DLD1 (cell line): ENCODE data around the gene DHX40.
"Not testable (repeated sequence)": the region's sequence is repeated elsewhere in the genome, so short reads cannot be mapped to it uniquely, and the experiment has no call there.

Experiments
- in situ Hi-C: cut with HindIII; loops from 2 replicates; pipeline ENCODE4 v1.10.0; 2017; ENCODE audit warnings: low sequenced_read_pairs

Gene DHX40

GRCh38 chr17:59558953-59559352 lies 6.5 kb upstream of the DHX40 start:
- in situ Hi-C loops: no loop called here

- in situ Hi-C loops: no loop called here
Observed at GRCh38 chr17:59561042-59561441, 4.4 kb upstream of the DHX40 start.

DNA sequence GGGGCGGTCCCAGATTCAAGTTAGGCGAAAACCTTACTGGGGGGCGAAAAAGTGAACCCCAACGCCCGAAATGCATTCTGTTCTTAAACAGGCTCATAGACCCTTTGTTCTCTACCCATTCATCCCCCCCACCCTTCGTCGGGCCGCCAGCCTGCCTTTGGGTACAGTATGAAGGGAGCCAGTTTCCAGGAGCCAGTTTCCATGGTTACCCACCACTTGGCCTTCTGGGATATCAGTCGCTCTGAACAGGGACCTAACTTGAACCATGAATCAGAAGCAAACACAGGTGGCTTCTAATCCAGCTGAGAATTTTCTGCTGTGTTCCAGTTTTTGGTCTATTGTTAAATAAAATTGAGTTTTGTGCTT lies 532 bp downstream of the DHX40 start:
- in situ Hi-C loops: no loop called here

GRCh38 chr17:59569151-59569550 lies 3.7 kb downstream of the DHX40 start:
- in situ Hi-C loops: not testable (repeated sequence)

- in situ Hi-C loops: no loop called here
Observed at GRCh38 chr17:59572301-59572924, 7.0 kb downstream of the DHX40 start.

DNA sequence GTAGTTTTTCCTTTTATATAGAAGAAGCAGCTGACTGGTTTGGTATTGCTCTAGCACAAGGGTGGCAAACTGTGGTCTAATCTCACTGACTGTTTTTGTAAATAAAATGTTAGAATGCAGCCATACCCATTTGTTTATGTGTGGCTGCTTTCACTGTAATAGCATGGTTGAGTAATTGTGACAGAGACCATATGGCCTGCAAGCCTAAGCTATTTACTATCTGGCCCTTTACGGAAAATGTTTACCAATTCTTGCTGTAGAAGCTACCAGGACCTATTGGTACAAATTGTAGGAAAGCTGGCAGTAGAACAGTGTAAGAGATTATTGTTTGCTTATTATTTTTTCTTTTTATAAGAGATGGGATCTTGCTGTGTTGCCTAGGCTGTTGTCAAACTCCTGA lies 18.8 kb downstream of the DHX40 start:
- in situ Hi-C loops: not testable (repeated sequence)

GRCh38 chr17:59600169-59600568 lies 34.8 kb downstream of the DHX40 start:
- in situ Hi-C loops: no loop called here

DNA sequence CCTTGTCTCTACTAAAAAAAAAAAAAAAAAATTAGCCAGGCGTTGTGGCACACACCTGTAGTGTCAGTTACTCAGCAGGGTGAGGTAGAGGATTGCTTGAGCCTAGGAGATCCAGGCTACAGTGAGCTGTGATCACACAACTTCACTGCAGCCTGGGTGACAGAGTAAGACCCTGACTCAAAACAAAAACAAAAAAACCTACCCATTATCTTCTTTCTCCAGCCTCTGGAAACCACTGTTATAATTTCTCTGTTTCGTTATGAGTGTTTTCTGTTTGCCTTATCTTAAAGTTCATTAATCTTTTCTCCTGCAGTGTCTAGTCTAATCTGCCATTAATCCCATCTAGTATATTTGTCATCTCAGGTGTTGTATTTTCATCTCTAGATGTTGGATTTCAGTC lies 35.7 kb downstream of the DHX40 start:
- in situ Hi-C loops: no loop called here

DNA sequence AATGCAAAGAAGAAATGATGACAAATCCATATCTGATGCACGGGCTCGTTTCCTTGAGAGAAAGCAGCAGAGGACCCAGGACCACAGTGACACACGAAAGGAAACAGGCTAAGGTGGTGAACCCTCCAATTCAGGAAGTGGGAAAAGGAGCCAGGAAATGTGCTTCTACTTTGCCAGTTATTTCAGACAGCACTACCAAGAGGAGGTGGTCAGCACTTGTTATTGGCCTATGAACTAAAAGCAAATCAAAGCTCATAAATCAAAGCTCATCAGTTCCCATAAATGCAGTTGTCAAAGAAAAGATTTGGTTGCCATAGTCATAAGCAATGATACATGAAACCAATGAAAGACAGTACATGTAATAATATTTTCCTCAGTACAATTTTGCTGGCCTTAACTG lies 41.7 kb downstream of the DHX40 start:
- in situ Hi-C loops: no loop called here

- in situ Hi-C loops: no loop called here
Observed at GRCh38 chr17:59607817-59608403, 42.5 kb downstream of the DHX40 start.

GRCh38 chr17:59611503-59611902 lies 46.1 kb downstream of the DHX40 start:
- in situ Hi-C loops: no loop called here

DNA sequence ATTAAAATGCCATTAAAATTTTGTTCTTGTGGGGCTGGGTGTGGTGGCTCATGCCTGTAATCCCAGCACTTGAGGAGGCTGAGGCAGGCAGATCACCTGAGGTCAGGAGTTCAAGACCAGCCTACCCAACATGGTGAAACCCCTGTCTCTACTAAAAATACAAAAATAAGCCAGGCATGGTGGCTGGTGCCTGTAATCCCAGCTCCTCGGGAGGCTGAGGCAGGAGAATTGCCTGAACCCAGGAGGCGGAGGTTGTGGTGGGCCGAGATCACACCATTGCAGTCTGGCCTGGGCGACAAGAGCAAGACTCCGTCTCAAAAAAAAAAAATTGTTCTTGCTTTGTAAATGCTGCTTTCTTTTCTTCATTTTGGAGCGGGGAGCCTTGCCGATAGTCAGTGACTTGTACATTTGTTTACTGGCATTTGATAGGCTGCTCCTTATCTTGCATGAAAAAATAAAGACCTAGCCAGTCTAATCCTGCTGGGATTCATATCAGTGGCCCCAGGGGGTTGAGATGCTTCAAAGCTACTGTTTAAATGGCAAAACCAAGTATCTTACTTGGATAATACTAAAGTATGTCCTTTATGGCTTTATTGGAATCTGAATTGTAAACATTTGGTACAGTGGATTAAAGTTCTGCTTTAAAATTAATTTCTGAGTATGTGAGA lies 51.0 kb downstream of the DHX40 start:
- in situ Hi-C loops: no loop called here

DNA sequence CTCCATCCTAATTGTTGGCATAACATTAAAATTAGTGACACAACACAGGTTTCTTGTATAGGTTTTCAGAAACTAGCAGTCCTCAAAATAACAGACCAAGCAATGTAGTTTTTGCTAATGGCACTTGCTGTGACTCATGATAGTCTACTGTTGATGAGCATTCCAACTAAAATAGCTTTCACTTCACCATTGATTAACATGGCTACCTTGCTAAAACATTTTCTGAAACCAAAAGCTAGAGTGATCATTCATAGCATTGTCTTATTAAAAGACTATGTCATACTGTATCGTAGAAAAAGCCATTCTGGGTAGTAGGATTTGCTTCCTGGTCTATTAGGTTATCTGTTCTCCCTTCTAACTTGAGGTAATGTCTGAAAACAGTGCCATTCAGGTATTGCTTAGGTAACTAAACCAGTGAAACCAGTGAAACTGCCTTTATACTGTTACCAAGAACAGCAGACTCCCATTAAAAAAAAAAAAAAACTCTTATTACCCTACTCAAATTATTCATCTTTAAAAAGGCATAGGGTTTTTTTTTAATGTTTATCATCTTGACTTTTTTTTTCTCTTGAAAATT lies 51.8 kb downstream of the DHX40 start:
- in situ Hi-C loops: no loop called here

- in situ Hi-C loops: no loop called here
Observed at GRCh38 chr17:59619035-59619297, 53.6 kb downstream of the DHX40 start.

DNA sequence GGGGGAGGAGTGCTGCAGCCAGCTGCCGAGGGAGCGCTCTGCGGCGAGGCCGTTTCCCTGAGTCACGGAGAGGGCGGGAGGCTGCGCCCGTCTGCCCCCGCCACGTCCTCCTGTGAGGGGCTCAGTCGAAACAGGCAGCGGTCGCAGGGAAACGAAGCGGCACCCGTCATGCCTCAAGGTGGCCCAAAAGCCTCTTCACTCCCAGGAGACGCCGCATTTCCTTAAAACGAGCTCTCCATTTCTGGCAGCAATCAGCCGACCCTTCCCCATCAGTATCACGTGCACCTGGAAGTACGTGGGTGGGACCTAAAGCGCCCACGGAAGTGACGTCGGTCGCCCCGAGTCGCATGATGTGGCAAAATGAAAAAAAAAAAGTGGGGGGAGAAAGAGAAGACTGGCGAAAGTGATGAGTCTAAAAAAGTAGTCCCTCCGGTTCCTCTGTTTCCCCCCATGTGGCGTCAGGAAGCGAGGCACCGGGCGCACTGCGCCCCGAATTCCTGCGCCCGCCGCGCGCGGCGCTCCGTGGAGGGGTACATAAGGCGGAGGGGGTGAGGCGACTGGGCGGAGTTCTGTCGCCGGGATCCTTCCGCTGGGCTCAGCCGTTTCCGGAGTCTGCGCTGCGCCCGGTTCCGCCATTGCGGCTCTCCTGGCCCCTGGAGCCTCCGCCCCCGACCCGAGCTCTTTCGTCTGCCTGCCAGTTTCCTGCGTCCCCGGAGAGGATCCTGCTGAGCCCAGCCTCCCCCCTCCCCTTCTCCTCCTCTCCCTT lies 54.1 kb downstream of the DHX40 start, which contains the start of gene CLTC:
Gene CLTC, plus strand, starts transcription at position 598 of the 766 bp plus-strand sequence. CDS start 237 bp downstream, outside the sequence.
- in situ Hi-C loops: no loop called here

DNA sequence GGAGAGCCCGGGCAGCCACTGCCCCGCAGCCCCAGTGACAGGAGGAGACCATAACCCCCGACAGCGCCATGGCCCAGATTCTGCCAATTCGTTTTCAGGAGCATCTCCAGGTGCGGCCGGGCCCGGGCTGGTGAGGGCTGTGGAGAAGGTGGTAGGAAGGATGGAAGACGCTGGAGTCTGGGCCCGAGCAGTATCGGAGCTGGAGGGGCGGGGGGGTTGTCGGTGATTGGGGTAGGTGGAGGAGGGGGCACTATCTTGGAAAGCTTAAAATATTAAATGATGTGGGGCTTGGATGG lies 54.6 kb downstream of the DHX40 start:
- in situ Hi-C loops: no loop called here

GRCh38 chr17:59620518-59621259 lies 55.3 kb downstream of the DHX40 start:
- in situ Hi-C loops: no loop called here

DNA sequence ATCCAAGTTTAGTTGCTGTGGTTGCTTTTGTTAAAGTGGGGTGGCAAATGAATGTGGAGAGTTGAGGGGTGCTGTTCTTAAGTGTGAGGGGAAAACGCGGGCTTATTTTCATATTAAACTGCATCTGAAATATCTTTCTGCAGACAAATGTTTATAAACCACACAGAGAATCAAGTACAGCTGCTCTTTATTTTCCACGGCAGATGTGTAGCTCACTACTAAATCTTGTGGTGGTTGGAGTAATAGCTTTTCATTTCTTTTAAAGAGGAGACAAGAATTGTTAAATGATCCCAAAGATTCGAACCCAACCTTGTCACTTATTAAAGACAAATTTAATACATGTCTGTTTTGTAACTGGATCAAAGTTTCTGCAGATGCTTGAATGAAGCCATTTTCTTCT lies 56.4 kb downstream of the DHX40 start:
- in situ Hi-C loops: no loop called here

DNA sequence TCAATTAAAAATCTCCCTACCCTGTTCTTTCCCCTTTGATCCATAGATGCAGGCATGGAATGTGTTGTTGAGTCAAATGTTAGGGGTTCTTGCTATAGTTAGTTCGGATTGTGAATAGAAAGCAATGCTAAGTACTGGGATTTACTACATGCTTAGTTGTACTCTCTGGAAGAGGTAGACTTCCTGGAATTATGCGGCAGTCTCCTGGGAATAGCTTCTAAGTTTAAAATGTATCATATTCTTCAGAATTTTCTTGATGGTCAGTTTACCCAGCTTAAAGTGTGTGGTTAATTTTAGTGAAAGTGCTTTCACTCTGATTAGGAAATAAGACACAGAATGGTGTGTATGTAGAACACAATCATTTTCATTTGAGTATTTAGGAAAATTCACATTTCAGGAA lies 57.7 kb downstream of the DHX40 start:
- in situ Hi-C loops: no loop called here

DNA sequence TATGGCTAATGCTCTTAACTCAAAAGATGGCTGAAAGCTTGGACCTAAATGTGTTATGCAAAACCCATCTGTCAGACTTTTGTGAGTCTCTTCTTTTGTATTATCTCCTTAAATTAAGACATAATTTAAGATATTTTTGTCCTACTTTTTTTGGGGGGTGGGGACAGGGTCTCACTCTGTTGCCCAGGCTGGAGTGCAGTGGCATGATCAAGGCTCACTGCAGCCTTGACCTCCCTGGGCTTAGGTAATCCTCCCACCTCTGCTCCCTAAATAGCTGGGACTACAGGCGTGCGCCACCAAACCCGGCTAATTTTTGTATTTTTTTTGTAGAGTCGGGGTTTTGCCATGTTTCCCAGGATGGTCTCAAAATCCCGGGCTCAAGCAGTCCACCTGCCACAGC lies 61.3 kb downstream of the DHX40 start:
- in situ Hi-C loops: no loop called here

- in situ Hi-C loops: no loop called here
Observed at GRCh38 chr17:59627274-59627673, 61.9 kb downstream of the DHX40 start.
